GM12891 (cell line): Measurements from ENCODE around the gene GMDS.

Source experiments
- POLR2A ChIP-seq: IDR thresholded peaks from 2 replicates; pipeline ENCODE4 v1.6.1; 2011; ENCODE audit warnings: low read depth, low read length, control low read depth
- POLR2AphosphoS5 ChIP-seq: IDR thresholded peaks from 2 replicates; pipeline ENCODE4 v1.6.1; 2011; ENCODE audit warnings: low read depth, low read length, control low read depth
- SPI1 ChIP-seq: IDR thresholded peaks from 2 replicates; pipeline ENCODE4 v1.6.1; 2011; ENCODE audit warnings: low read depth, low read length, control low read depth
- TAF1 ChIP-seq: IDR thresholded peaks from 2 replicates; pipeline ENCODE4 v1.6.1; 2011; ENCODE audit warnings: low read depth, low read length, control low read depth

DNA sequence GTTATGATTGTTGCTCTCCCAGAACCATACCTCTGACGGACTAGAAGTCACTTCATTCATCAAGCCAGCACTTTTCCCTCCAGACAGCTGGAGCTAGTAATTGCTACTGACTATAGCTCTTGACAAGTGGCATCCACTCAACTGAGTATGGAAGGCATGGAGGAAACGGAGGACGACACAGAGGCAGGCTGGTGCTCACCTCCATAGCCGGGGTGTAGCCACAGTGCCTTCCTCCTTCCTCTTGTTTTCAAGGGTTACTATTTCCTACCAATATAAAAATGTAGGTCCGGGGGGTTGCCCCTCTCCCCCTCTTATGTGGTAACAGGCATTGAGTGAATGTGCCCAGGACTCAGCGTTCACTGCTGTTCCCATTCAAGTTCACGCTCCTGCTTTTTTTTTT is 659.1 kb downstream of the GMDS start:
- TF ChIP-seq SPI1 (no peak), TAF1 (no peak), POLR2A (no peak), POLR2AphosphoS5 (no peak)
